Activated CD4-positive, alpha-beta T cell treated with anti-CD3 and anti-CD28 coated beads, Interleukin-2, amount 10 ng/mL, durations not matched to agents 7 days and 5 days (primary cell): ENCODE data around the gene FEM1B. TPM values are rescaled to one million over a fixed set of nuclear protein-coding genes. Genes with fewer than 3 reads are reported as not detected.

ENCODE experiments used
- CTCF ChIA-PET: fragments of 350-600 bp; sonication (Branson Sonifier 250); formaldehyde crosslinking; loops from one replicate; lab custom pipeline; 2021; ENCODE audit warnings: antibody characterized with exemption; lab: Charles Lee
- POLR2A ChIA-PET: fragments of 350-600 bp; sonication (Branson Sonifier 250); formaldehyde crosslinking; loops from one replicate; lab custom pipeline; 2021; ENCODE audit warnings: antibody characterized with exemption; lab: Charles Lee
- DNase-seq: peaks from one replicate; pipeline ENCODE4 v3.0.0-alpha.2; 2020
- H3K27ac Mint-ChIP-seq: one replicate; pipeline ENCODE4 v1.8.0; 2021; ENCODE audit warnings: mild to moderate bottlenecking, moderate library complexity, mixed read lengths
- H3K27me3 Mint-ChIP-seq: one replicate; pipeline ENCODE4 v1.8.0; 2021; ENCODE audit warnings: mixed read lengths
- H3K36me3 Mint-ChIP-seq: one replicate; pipeline ENCODE4 v1.8.0; 2021; ENCODE audit warnings: low read depth, mixed read lengths
- H3K4me1 Mint-ChIP-seq: one replicate; pipeline ENCODE4 v1.8.0; 2021; ENCODE audit warnings: mixed read lengths
- H3K4me3 Mint-ChIP-seq: one replicate; pipeline ENCODE4 v1.8.0; 2021; ENCODE audit warnings: mild to moderate bottlenecking, moderate library complexity, mixed read lengths
- H3K9me3 Mint-ChIP-seq: one replicate; pipeline ENCODE4 v1.8.0; 2021; ENCODE audit warnings: mixed read lengths
- total RNA-seq, 2 experiments: library from RNA; stranded (reverse); gene quantifications; one replicate each; pipeline ENCODE4 v1.2.3, GENCODE V29; 2021

The FEM1B gene
- total RNA-seq, 2 experiments from 2014 or later = 51.7 to 66.3 TPM

DNA sequence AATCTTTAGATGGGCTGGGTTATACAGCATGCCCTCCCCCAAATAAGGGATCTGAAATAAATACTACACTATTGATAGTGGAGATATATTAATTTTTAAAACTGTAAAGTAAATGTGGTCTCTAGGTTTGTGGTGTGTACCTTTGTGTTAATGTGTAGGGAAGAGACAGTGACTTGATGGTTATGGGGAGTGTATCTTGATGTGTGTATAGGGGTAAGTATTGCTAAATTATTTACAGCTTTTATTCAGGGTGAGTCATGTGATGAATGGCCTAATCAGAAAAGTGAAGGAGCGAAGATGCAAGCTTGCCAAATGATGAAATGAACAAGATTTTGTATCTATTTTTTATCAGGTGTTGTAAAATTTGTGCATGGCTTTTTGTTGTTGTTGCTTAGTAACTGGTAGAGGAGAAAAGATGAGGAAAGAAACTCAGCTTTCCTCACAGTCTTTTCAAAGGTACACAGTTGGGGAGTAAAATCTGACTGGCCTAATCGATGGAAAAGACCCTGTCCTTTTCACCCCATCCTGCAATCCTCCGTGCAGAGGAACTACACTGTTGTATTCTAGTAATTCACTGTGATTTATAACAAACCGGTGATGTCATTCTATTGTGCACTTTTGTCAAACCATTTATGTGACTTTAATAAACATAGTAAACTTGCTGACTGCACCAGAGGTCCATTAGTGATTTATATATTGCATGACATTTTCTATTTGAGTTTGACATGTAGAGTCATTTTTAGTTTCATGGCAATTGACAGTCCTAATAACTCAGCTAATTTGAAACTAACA is 17.7 kb downstream of the FEM1B start:
- Mint-ChIP-seq H3K9me3 (no peaks in the 10 kb centered on the region), H3K4me1 (peaks cover 48% of the 10 kb centered on the region), H3K27ac (no peak overlapping the region), H3K36me3 (peaks cover 36% of the 10 kb centered on the region), H3K4me3 (no peak overlapping the region), H3K27me3 (no peaks in the 10 kb centered on the region)
- POLR2A ChIA-PET = no interaction called here
- no peak for DNase-seq
- CTCF ChIA-PET = no interaction called here

DNA sequence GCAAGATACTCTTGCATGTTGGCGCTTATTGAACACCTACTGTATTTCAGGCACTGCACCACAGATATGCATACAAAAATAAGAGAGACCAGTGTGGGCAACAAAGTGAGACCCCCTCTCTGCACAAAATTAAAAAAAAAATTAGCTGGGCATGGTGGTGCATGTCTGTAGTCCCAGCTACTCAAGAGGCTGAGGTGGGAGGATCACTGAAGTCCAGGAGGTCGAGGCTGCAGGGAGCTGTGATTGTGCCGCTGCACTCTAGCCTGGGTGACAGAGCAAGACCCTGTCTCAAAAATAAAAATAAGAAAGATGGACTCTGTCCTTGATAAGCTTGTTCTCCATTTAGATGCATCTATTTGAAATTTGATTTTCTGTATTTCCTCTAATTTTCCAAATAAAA is 20.8 kb downstream of the FEM1B start:
- H3K27me3 Mint-ChIP-seq = no peaks in the 10 kb centered on the region
- H3K36me3 Mint-ChIP-seq = peaks cover 25% of the 10 kb centered on the region
- H3K27ac Mint-ChIP-seq = peak overlapping the region; percentile 88
- H3K4me1 Mint-ChIP-seq = peaks cover 35% of the 10 kb centered on the region
- CTCF ChIA-PET = interaction anchor here (0.8 to 1.5 kb wide), 5 partner anchors 8 to 89 kb away, joined by 3 to 7 read pairs (median 3); partner anchors contain the start of gene FEM1B
- H3K9me3 Mint-ChIP-seq = no peaks in the 10 kb centered on the region
- peak overlapping the region; percentile 70 for H3K4me3 Mint-ChIP-seq
- DNase-seq = no peak
- POLR2A ChIA-PET = interaction anchor here (0.8 kb wide), 1 partner anchor 21 kb away, joined by 3 read pairs; no protein-coding TSS in a partner anchor

- ChIA-PET POLR2A (interaction anchor here (0.8 kb wide), 1 partner anchor 21 kb away, joined by 3 read pairs; no protein-coding TSS in a partner anchor), CTCF (interaction anchor here (1.0 to 1.5 kb wide), 4 partner anchors 9 to 89 kb away, joined by 3 to 5 read pairs (median 3); partner anchors contain the start of gene FEM1B)
- Mint-ChIP-seq H3K4me1 (peaks cover 35% of the 10 kb centered on the region), H3K27me3 (no peaks in the 10 kb centered on the region), H3K4me3 (peak overlapping the region; percentile 70), H3K9me3 (no peaks in the 10 kb centered on the region), H3K27ac (peak overlapping the region; percentile 88), H3K36me3 (peaks cover 19% of the 10 kb centered on the region)
- peak; percentile 62 for DNase-seq
These were observed 21.4 kb downstream of the FEM1B start for GRCh38 chr15:68298882-68299381.

DNA sequence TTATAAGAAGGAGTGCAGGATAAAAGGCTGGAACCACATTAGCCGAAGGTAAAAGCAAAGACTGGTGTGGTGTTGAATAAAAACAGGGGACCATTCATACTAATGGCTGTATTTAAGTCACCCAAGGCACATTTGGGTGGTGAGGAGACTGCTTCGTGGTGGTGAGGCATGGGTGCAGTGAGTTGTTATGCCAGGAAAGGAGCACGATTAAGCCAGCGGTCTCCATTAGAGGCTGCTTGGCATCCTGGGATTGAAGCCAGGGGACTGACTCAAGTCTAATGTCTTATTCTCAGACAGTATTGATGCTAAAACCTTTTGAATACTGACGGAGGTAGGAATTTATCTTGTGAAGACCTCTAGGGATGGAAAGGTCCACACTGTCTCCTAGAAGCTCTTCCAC is 21.9 kb downstream of the FEM1B start:
- ChIA-PET POLR2A (no interaction called here), CTCF (interaction anchor here (1.5 kb wide), 1 partner anchor 22 kb away, joined by 5 read pairs; the partner anchor contains the start of gene FEM1B)
- no peak for DNase-seq
- Mint-ChIP-seq H3K4me1 (peaks cover 35% of the 10 kb centered on the region), H3K27me3 (no peaks in the 10 kb centered on the region), H3K9me3 (no peaks in the 10 kb centered on the region), H3K4me3 (no peak overlapping the region), H3K36me3 (peaks cover 15% of the 10 kb centered on the region), H3K27ac (peak overlapping the region; percentile 88)

GRCh38 chr15:68300115-68300940 is 22.8 kb downstream of the FEM1B start:
- Mint-ChIP-seq H3K9me3 (no peaks in the 10 kb centered on the region), H3K4me1 (peaks cover 35% of the 10 kb centered on the region), H3K27me3 (no peaks in the 10 kb centered on the region), H3K27ac (no peak overlapping the region), H3K36me3 (peaks cover 12% of the 10 kb centered on the region), H3K4me3 (no peak overlapping the region)
- peak; percentile 3 for DNase-seq
- CTCF ChIA-PET = no interaction called here
- POLR2A ChIA-PET = no interaction called here

GRCh38 chr15:68301301-68301700 is 23.8 kb downstream of the FEM1B start:
- Mint-ChIP-seq H3K27me3 (no peaks in the 10 kb centered on the region), H3K4me3 (no peak overlapping the region), H3K36me3 (peaks cover 9% of the 10 kb centered on the region), H3K9me3 (no peaks in the 10 kb centered on the region), H3K27ac (peak overlapping the region; percentile 10), H3K4me1 (peaks cover 37% of the 10 kb centered on the region)
- DNase-seq = peak; percentile 5
- ChIA-PET POLR2A (no interaction called here), CTCF (no interaction called here)

GRCh38 chr15:68302729-68303128 is 25.2 kb downstream of the FEM1B start:
- ChIA-PET POLR2A (no interaction called here), CTCF (interaction anchor here (0.6 to 1.3 kb wide), 3 partner anchors 22 to 767 kb away, joined by 3 to 4 read pairs (median 4); no protein-coding TSS in a partner anchor)
- Mint-ChIP-seq H3K4me1 (peaks cover 47% of the 10 kb centered on the region), H3K27ac (no peak overlapping the region), H3K36me3 (peaks cover 6% of the 10 kb centered on the region), H3K27me3 (no peaks in the 10 kb centered on the region), H3K9me3 (no peaks in the 10 kb centered on the region), H3K4me3 (no peak overlapping the region)
- DNase-seq = peak; percentile 4

GRCh38 chr15:68303134-68303533 is 25.6 kb downstream of the FEM1B start:
- Mint-ChIP-seq H3K4me3 (no peak overlapping the region), H3K27ac (no peak overlapping the region), H3K9me3 (no peaks in the 10 kb centered on the region), H3K27me3 (no peaks in the 10 kb centered on the region), H3K36me3 (peaks cover 5% of the 10 kb centered on the region), H3K4me1 (peaks cover 43% of the 10 kb centered on the region)
- POLR2A ChIA-PET = no interaction called here
- DNase-seq = no peak
- CTCF ChIA-PET = interaction anchor here (1.2 to 1.3 kb wide), 2 partner anchors 22 to 76 kb away, joined by 4 read pairs; no protein-coding TSS in a partner anchor

- ChIA-PET CTCF (interaction anchor here (0.6 to 1.2 kb wide), 2 partner anchors 44 to 75 kb away, joined by 4 read pairs; no protein-coding TSS in a partner anchor), POLR2A (no interaction called here)
- Mint-ChIP-seq H3K4me3 (no peak overlapping the region), H3K27me3 (no peaks in the 10 kb centered on the region), H3K27ac (no peak overlapping the region), H3K9me3 (no peaks in the 10 kb centered on the region), H3K36me3 (peaks cover 3% of the 10 kb centered on the region), H3K4me1 (peaks cover 37% of the 10 kb centered on the region)
- DNase-seq = peak; percentile 5
These were observed 26.3 kb downstream of the FEM1B start for GRCh38 chr15:68303560-68304436.

- Mint-ChIP-seq H3K27ac (no peak overlapping the region), H3K9me3 (no peaks in the 10 kb centered on the region)
- CTCF ChIA-PET = interaction anchor here (0.6 kb wide), 1 partner anchor 45 kb away, joined by 4 read pairs; no protein-coding TSS in a partner anchor
These were observed 27.2 kb downstream of the FEM1B start for GRCh38 chr15:68304589-68305337.

DNA sequence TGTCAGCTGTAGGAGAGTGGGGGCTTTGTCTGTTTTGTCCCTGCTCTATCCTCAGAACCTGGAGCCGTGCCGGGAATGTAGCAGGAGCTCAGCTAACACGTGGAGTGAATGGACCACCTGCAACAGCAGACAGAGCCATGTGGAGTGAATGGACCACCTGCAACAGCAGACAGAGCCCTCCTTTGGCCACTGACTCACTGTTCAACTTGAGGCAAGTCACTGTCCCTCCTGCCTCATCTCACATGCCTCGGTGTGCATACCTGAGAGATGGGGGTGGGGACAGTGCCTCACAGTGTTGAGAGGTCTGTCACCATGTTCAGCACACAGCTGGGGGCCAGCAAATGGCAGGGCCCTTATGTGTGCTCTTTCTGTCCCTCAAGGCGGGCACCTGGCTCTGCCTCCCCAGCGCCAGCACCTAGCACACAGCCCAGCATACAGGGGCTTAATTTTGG is 27.9 kb downstream of the FEM1B start:
- peak; percentile 3 for DNase-seq
- H3K27me3 Mint-ChIP-seq = no peaks in the 10 kb centered on the region

More at GRCh38 chr15:68304589-68305337, 27.2 kb downstream of the FEM1B start:
- Mint-ChIP-seq H3K36me3 (peaks cover 3% of the 10 kb centered on the region), H3K4me1 (peaks cover 28% of the 10 kb centered on the region), H3K27me3 (no peaks in the 10 kb centered on the region), H3K4me3 (no peak overlapping the region)
- peak; percentile 4 for DNase-seq
- POLR2A ChIA-PET = no interaction called here

More for the DNA sequence above, 27.9 kb downstream of the FEM1B start:
- CTCF ChIA-PET = interaction anchor here (1.3 to 2.3 kb wide), 3 partner anchors 33 to 77 kb away, joined by 5 to 18 read pairs (median 6); no protein-coding TSS in a partner anchor
- H3K27ac Mint-ChIP-seq = no peak overlapping the region
- POLR2A ChIA-PET = no interaction called here
- H3K36me3 Mint-ChIP-seq = peaks cover 3% of the 10 kb centered on the region
- H3K4me1 Mint-ChIP-seq = peaks cover 23% of the 10 kb centered on the region
- H3K9me3 Mint-ChIP-seq = no peaks in the 10 kb centered on the region
- no peak overlapping the region for H3K4me3 Mint-ChIP-seq
